Erythroblast (primary cell): ENCODE measurements around the gene MUS81.

Source experiments
- GATA1 ChIP-seq: IDR thresholded peaks from 2 replicates; pipeline ENCODE4 v1.6.1; 2011; ENCODE audit warnings: low read depth, mild to moderate bottlenecking, control low read depth, low read length, moderate library complexity
- POLR2A ChIP-seq: IDR thresholded peaks from 2 replicates; pipeline ENCODE4 v1.6.1; 2011; ENCODE audit warnings: mild to moderate bottlenecking, low read length

GRCh38 chr11:65886826-65887722, 26.8 kb downstream of the MUS81 start:
- no peak for TF ChIP-seq POLR2A
- TF ChIP-seq GATA1, result no peak
